H9 (cell line): ENCODE data around the gene ARFGAP1. TPM values are rescaled to one million over a fixed set of nuclear protein-coding genes. Genes with fewer than 3 reads are reported as not detected.

Experiments
- DNase-seq: peaks from one replicate; pipeline ENCODE4 v3.0.0-alpha.2; 2017
- H2AFZ ChIP-seq: one replicate; pipeline ENCODE4 v1.6.1; 2013; ENCODE audit warnings: mild to moderate bottlenecking, low read length, control low read depth, moderate library complexity
- H2AK5ac ChIP-seq: 2 replicates; pipeline ENCODE4 v1.6.1; 2013; ENCODE audit warnings: low read length, control low read depth, mixed read lengths; ENCODE audit not compliant: insufficient read length
- H2BK120ac ChIP-seq: one replicate; pipeline ENCODE4 v1.6.1; 2013; ENCODE audit warnings: low read depth, mild to moderate bottlenecking, low read length, control low read depth, inconsistent platforms; ENCODE audit not compliant: poor library complexity, severe bottlenecking
- H2BK12ac ChIP-seq: 2 replicates; pipeline ENCODE4 v1.6.1; 2013; ENCODE audit warnings: low read length, control low read depth, mixed read lengths, low read depth; ENCODE audit not compliant: insufficient read length
- H2BK15ac ChIP-seq: 2 replicates; pipeline ENCODE4 v1.6.1; 2013; ENCODE audit warnings: low read depth, low read length, control low read depth
- H2BK20ac ChIP-seq: one replicate; pipeline ENCODE4 v1.6.1; 2013; ENCODE audit warnings: low read depth, mild to moderate bottlenecking, low read length, control low read depth, inconsistent platforms; ENCODE audit not compliant: poor library complexity, severe bottlenecking
- H2BK5ac ChIP-seq: 2 replicates; pipeline ENCODE4 v1.6.1; 2013; ENCODE audit warnings: low read length, control low read depth, mixed read lengths; ENCODE audit not compliant: insufficient read length
- H3K14ac ChIP-seq: 2 replicates; pipeline ENCODE4 v1.6.1; 2013; ENCODE audit warnings: low read length, control low read depth; ENCODE audit not compliant: insufficient read depth
- H3K18ac ChIP-seq: 2 replicates; pipeline ENCODE4 v1.6.1; 2013; ENCODE audit warnings: low read depth, mild to moderate bottlenecking, mixed read lengths, low read length, control low read depth; ENCODE audit not compliant: insufficient read length
- H3K23ac ChIP-seq: 2 replicates; pipeline ENCODE4 v1.6.1; 2013; ENCODE audit warnings: low read length, control low read depth, mixed read lengths, low read depth; ENCODE audit not compliant: insufficient read length
- H3K23me2 ChIP-seq: 2 replicates; pipeline ENCODE4 v1.6.1; 2013; ENCODE audit warnings: low read depth, mild to moderate bottlenecking, mixed read lengths, low read length, control low read depth; ENCODE audit not compliant: insufficient read length, poor library complexity, severe bottlenecking
- H3K27ac ChIP-seq: 2 replicates; pipeline ENCODE4 v1.5.1; 2013; ENCODE audit warnings: low read length, control low read depth, mixed read lengths, low read depth; ENCODE audit not compliant: insufficient read length
- H3K27me3 ChIP-seq: 2 replicates; pipeline ENCODE4 v1.6.1; 2013; ENCODE audit warnings: low read length, control low read depth, inconsistent platforms; ENCODE audit not compliant: insufficient read depth
- H3K4ac ChIP-seq: 2 replicates; pipeline ENCODE4 v1.6.1; 2013; ENCODE audit warnings: low read depth, mild to moderate bottlenecking, control low read depth, inconsistent platforms, low read length, moderate library complexity
- H3K4me1 ChIP-seq: 2 replicates; pipeline ENCODE4 v1.6.1; 2013; ENCODE audit warnings: low read length, control low read depth, inconsistent platforms; ENCODE audit not compliant: insufficient read depth
- H3K4me2 ChIP-seq: 2 replicates; pipeline ENCODE4 v1.6.1; 2013; ENCODE audit warnings: low read length, control low read depth, mixed read lengths; ENCODE audit not compliant: insufficient read length, insufficient read depth
- H3K56ac ChIP-seq: 2 replicates; pipeline ENCODE4 v1.6.1; 2013; ENCODE audit warnings: low read depth, mild to moderate bottlenecking, mixed read lengths, low read length, control low read depth; ENCODE audit not compliant: insufficient read length
- H3K79me1 ChIP-seq: 2 replicates; pipeline ENCODE4 v1.6.1; 2013; ENCODE audit warnings: low read depth, mild to moderate bottlenecking, moderate library complexity, low read length, control low read depth, inconsistent platforms; ENCODE audit not compliant: insufficient read depth, poor library complexity, severe bottlenecking
- H3K79me2 ChIP-seq: 2 replicates; pipeline ENCODE4 v1.6.1; 2013; ENCODE audit warnings: low read length, control low read depth, inconsistent platforms; ENCODE audit not compliant: insufficient read depth
- H3K9ac ChIP-seq: 2 replicates; pipeline ENCODE4 v1.6.1; 2013; ENCODE audit warnings: low read length, control low read depth, mixed read lengths; ENCODE audit not compliant: insufficient read length; ENCODE audit errors: extremely low read depth
- H3K9me3 ChIP-seq: one replicate; pipeline ENCODE4 v1.6.1; 2013; ENCODE audit warnings: low read depth, low read length, inconsistent platforms; ENCODE audit not compliant: control insufficient read depth
- H3T11ph ChIP-seq: one replicate; pipeline ENCODE4 v1.6.1; 2013; ENCODE audit warnings: mild to moderate bottlenecking, low read length, control low read depth, inconsistent platforms
- H4K20me1 ChIP-seq: one replicate; pipeline ENCODE4 v1.6.1; 2013; ENCODE audit not compliant: control insufficient read depth, insufficient read length, insufficient read depth
- H4K5ac ChIP-seq: 2 replicates; pipeline ENCODE4 v1.6.1; 2013; ENCODE audit warnings: low read depth, mild to moderate bottlenecking, mixed read lengths, low read length, control low read depth; ENCODE audit not compliant: insufficient read length
- H4K8ac ChIP-seq: replicated peaks from 2 replicates; pipeline ENCODE4 v1.6.1; 2013; ENCODE audit warnings: low read length, control low read depth, mixed read lengths, low read depth; ENCODE audit not compliant: insufficient read length
- H4K91ac ChIP-seq: 2 replicates; pipeline ENCODE4 v1.6.1; 2013; ENCODE audit warnings: low read depth, mild to moderate bottlenecking, moderate library complexity, mixed read lengths, low read length, control low read depth; ENCODE audit not compliant: insufficient read length
- H3K27ac Mint-ChIP-seq, 3 experiments: 2 replicates in 2 of 3; 3 replicates in 1 of 3; pipeline ENCODE4 v1.8.0; 2020 to 2021; ENCODE audit warnings: mixed read lengths in 3 of 3, mild to moderate bottlenecking in 1 of 3, moderate library complexity in 1 of 3
- H3K27me3 Mint-ChIP-seq: 2 replicates; pipeline ENCODE4 v1.8.0; 2021; ENCODE audit warnings: low read depth, mild to moderate bottlenecking, moderate library complexity, mixed read lengths
- H3K36me3 Mint-ChIP-seq, 3 experiments: 2 replicates in 2 of 3; 3 replicates in 1 of 3; pipeline ENCODE4 v1.8.0; 2020 to 2021; ENCODE audit warnings: low read depth in 3 of 3, mixed read lengths in 3 of 3; ENCODE audit not compliant: insufficient read depth in 1 of 3
- H3K4me1 Mint-ChIP-seq, 2 experiments: 2 replicates each; pipeline ENCODE4 v1.8.0; 2020; ENCODE audit warnings: mixed read lengths in 2 of 2
- H3K4me3 Mint-ChIP-seq, 2 experiments: 2 replicates in 1 of 2; 3 replicates in 1 of 2; pipeline ENCODE4 v1.8.0; 2020 to 2021; ENCODE audit warnings: mild to moderate bottlenecking in 2 of 2, mixed read lengths in 2 of 2, moderate library complexity in 1 of 2
- H3K9me3 Mint-ChIP-seq, 2 experiments: 2 replicates in 1 of 2; 3 replicates in 1 of 2; pipeline ENCODE4 v1.8.0; 2020; ENCODE audit warnings: mild to moderate bottlenecking in 2 of 2, mixed read lengths in 2 of 2, moderate library complexity in 1 of 2
- WGBS: extraction: QIAGEN DNeasy Blood & Tissue Kit; methylation state at CpG from one replicate; pipeline ENCODE4 v1.1.7; 2013; ENCODE audit warnings: missing lambda C conversion rate, low lambda C conversion rate, mixed read lengths; ENCODE audit not compliant: insufficient read length; ENCODE audit errors: extremely low coverage; 5-methylcytosine and 5-hydroxymethylcytosine counted together
- total RNA-seq: library from RNA; stranded (reverse); gene quantifications from 2 replicates; pipeline ENCODE4 v1.2.1, GENCODE V29; 2021
- TF ChIP-seq, protein P1 (sequence below): fragments of 200-600 bp; sonication (generic); conservative IDR thresholded peaks from 3 replicates; pipeline ENCODE4 v1.8.0; 2021; ENCODE audit warnings: antibody characterized with exemption, mild to moderate bottlenecking

Gene ARFGAP1
- total RNA-seq, 1 experiment from 2014 or later = 114 TPM

DNA sequence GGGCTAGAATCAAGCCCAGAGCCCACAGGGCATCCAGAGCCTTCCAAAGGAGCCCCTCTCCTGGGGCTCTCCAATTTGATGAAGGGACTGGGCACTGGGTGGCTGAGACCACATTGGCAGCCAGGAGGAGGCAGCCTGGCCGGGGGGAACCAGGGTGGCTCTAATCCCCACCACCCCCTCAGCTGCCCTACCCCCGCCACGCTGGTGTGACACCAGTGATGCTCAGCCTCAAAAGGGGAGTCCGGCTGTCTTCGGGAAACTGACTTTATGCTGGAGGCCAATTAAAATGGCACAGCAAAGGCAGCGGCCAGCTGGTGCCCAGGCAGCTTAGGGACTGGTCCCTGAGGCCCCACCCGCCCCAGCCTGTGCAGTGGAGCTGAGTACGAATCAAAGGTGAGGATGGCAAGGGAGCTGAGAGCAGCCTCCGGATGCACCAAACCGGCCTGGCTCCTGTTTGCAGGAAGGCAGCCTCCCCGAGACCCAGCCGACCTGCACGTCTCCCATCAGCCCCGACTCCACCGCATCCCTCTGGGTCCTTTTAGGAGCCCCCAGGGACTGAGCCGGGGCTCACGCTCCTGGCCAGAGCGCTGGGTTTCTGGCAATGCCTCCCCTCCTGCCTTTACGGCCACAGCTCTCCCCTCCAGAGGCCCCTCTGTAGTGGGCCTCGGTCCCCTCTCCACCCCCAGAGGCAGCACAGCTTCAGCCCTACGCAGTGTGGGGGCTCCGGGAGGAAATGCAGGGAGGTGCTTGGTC lies 60.1 kb downstream of the ARFGAP1 start:
- Histone ChIP-seq H3K23ac (no peak overlapping the region), H2AK5ac (no peak overlapping the region), H3K79me2 (no peaks in the 10 kb centered on the region; the same call in 1 of the 2 replicates), H3K27me3 (no peaks in the 10 kb centered on the region), H2BK15ac (no peak overlapping the region), H4K20me1 (no peaks in the 10 kb centered on the region), H2BK20ac (no peak overlapping the region), H4K8ac (no peak overlapping the region), H3K27ac (no peak overlapping the region), H3K79me1 (no peaks in the 10 kb centered on the region), H3T11ph (no peak overlapping the region), H4K5ac (no peak overlapping the region), H2BK5ac (no peak overlapping the region), H2BK120ac (no peak overlapping the region), H4K91ac (peak overlapping the region; percentile 58), H3K4ac (no peak overlapping the region), H3K56ac (no peak overlapping the region), H2AFZ (no peak overlapping the region), H3K14ac (no peak overlapping the region), H3K4me1 (no peaks in the 10 kb centered on the region), H3K18ac (no peak overlapping the region), H3K23me2 (no peaks in the 10 kb centered on the region), H3K4me2 (no peak overlapping the region), H2BK12ac (no peak overlapping the region), H3K9me3 (no peaks in the 10 kb centered on the region), H3K9ac (no peak overlapping the region)
- Mint-ChIP-seq H3K9me3 (peaks cover 6 to 19% of the 10 kb centered on the region in 2 experiments), H3K4me1 (peaks cover 0 to 9% of the 10 kb centered on the region in 2 experiments; a peak in 3 of 4 replicates), H3K4me3 (no peak overlapping the region), H3K27me3 (peaks cover 35% of the 10 kb centered on the region), H3K36me3 (peaks cover 0 to 9% (median 8%) of the 10 kb centered on the region in 3 experiments; a peak in 5 of 7 replicates), H3K27ac (no peak overlapping the region)
- TF ChIP-seq, protein P1, sequence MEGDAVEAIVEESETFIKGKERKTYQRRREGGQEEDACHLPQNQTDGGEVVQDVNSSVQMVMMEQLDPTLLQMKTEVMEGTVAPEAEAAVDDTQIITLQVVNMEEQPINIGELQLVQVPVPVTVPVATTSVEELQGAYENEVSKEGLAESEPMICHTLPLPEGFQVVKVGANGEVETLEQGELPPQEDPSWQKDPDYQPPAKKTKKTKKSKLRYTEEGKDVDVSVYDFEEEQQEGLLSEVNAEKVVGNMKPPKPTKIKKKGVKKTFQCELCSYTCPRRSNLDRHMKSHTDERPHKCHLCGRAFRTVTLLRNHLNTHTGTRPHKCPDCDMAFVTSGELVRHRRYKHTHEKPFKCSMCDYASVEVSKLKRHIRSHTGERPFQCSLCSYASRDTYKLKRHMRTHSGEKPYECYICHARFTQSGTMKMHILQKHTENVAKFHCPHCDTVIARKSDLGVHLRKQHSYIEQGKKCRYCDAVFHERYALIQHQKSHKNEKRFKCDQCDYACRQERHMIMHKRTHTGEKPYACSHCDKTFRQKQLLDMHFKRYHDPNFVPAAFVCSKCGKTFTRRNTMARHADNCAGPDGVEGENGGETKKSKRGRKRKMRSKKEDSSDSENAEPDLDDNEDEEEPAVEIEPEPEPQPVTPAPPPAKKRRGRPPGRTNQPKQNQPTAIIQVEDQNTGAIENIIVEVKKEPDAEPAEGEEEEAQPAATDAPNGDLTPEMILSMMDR = no peak
- WGBS = no CpG with 5 or more reads among the region's 22 CpGs
- no peak for DNase-seq
